OCI-LY7 (cell line): ENCODE results near the gene ZNF559.

Experiments used
- CTCF ChIP-seq: fragments of 200-600 bp; sonication (generic); conservative IDR thresholded peaks from 2 replicates; pipeline ENCODE4 v1.5.1; 2014; ENCODE audit warnings: mild to moderate bottlenecking, antibody characterized with exemption, low read length, moderate library complexity, mixed read lengths
- EZH2phosphoT487 ChIP-seq: fragments of 200-600 bp; sonication (generic); IDR thresholded peaks from 2 replicates; pipeline ENCODE4 v1.6.1; 2018; ENCODE audit warnings: low read depth, borderline replicate concordance, mild to moderate bottlenecking, mixed run types, antibody characterized with exemption, low read length, moderate library complexity, mixed read lengths

GRCh38 chr19:9324584-9324962 is 594 bp downstream of the ZNF559 start:
- TF ChIP-seq CTCF (no peak), EZH2phosphoT487 (no peak)
